GM12878 (cell line): ENCODE results near the gene SEC14L1. TPM values are rescaled to one million over a fixed set of nuclear protein-coding genes. Genes with fewer than 3 reads are reported as not detected.

Source experiments
- ATAC-seq: fragments of 200-7000 bp; cut with Tn5 transposase; 3 replicates; pipeline ENCODE4 v1.9.1; 2020; ENCODE audit warnings: mild to moderate bottlenecking, moderate library complexity
- BruUV-seq: library from RNA; stranded (reverse); fragments of 400-500 nt; replicated peaks from 2 replicates; lab custom pipeline; 2021; lab: Mats Ljungman, UMichigan
- CTCF ChIA-PET: fragments of 300-600 bp; sonication (Branson Sonifier 250); formaldehyde crosslinking; extraction: SDS; loops from one replicate; lab custom pipeline; 2021; ENCODE audit warnings: inconsistent platforms; lab: Yijun Ruan, JAX
- POLR2A ChIA-PET: fragments of 350-600 bp; formaldehyde crosslinking; extraction: SDS; loops from one replicate; lab custom pipeline; 2021; ENCODE audit warnings: inconsistent platforms; lab: Charles Lee
- RAD21 ChIA-PET: fragments of 300-600 bp; sonication (Branson Sonifier 250); formaldehyde crosslinking; loops from one replicate; lab custom pipeline; 2023; ENCODE audit warnings: antibody characterized with exemption; ENCODE audit not compliant: unreplicated experiment; lab: Charles Lee
- SMC1A ChIA-PET: fragments of 300-600 bp; sonication (Branson Sonifier 250); formaldehyde crosslinking; loops from one replicate; lab custom pipeline; 2023; ENCODE audit not compliant: unreplicated experiment, uncharacterized antibody; lab: Charles Lee
- DNase-seq: peaks from one replicate; pipeline ENCODE4 v3.0.0-alpha.2; 2011; ENCODE audit warnings: low read depth, low spot score
- FAIRE-seq: peaks from 3 replicates; lab custom pipeline; 2011; peaks lifted over from hg19 to GRCh38; lab: Jason Lieb, UNC
- H2AFZ ChIP-seq: 2 replicates; pipeline ENCODE4 v1.6.0; 2011; ENCODE audit warnings: low read depth, low read length, control low read depth; ENCODE audit not compliant: control insufficient read depth
- H3K27ac ChIP-seq: 2 replicates; pipeline ENCODE4 v1.5.1; 2011; ENCODE audit warnings: control low read depth; ENCODE audit not compliant: control insufficient read depth, insufficient read depth
- H3K27me3 ChIP-seq, 2 experiments: replicated peaks in 1 of 2; 2 replicates each; pipeline versions ENCODE4 v1.6.0 to v1.6.1; 2011; ENCODE audit warnings: low read length in 1 of 2; ENCODE audit not compliant: control insufficient read depth in 2 of 2, insufficient read depth in 2 of 2
- H3K36me3 ChIP-seq, 2 experiments: 2 replicates each; pipeline ENCODE4 v1.5.1; 2011; ENCODE audit warnings: low read length in 1 of 2; ENCODE audit not compliant: control insufficient read depth in 2 of 2, insufficient read depth in 2 of 2
- H3K4me1 ChIP-seq: 2 replicates; pipeline ENCODE4 v1.6.1; 2011; ENCODE audit warnings: mild to moderate bottlenecking, low read length, moderate library complexity, mixed read lengths; ENCODE audit not compliant: control insufficient read depth, insufficient read depth
- H3K4me2 ChIP-seq: 2 replicates; pipeline ENCODE4 v1.6.0; 2011; ENCODE audit warnings: control low read depth; ENCODE audit not compliant: control insufficient read depth, insufficient read depth
- H3K4me3 ChIP-seq: fragments of 200-600 bp; sonication (generic); 2 replicates; pipeline ENCODE4 v1.5.1; 2016
- H3K79me2 ChIP-seq: 2 replicates; pipeline ENCODE4 v1.6.0; 2011; ENCODE audit warnings: low read length; ENCODE audit not compliant: control insufficient read depth, insufficient read depth
- H3K9ac ChIP-seq: 2 replicates; pipeline ENCODE4 v1.8.0; 2011; ENCODE audit warnings: low read length, control low read depth, mixed read lengths; ENCODE audit not compliant: control insufficient read depth, insufficient read depth
- H3K9me3 ChIP-seq: replicated peaks from 3 replicates; pipeline ENCODE4 v1.5.1; 2011; ENCODE audit warnings: mild to moderate bottlenecking, low read length; ENCODE audit not compliant: control insufficient read depth, insufficient read depth
- H4K20me1 ChIP-seq: 2 replicates; pipeline ENCODE4 v1.6.0; 2011; ENCODE audit not compliant: control insufficient read depth, insufficient read depth
- ATF2 ChIP-seq: IDR thresholded peaks from 2 replicates; pipeline ENCODE4 v1.6.1; 2012; ENCODE audit warnings: low read length, inconsistent platforms
- ATF3 ChIP-seq: IDR thresholded peaks from 2 replicates; pipeline ENCODE4 v1.6.1; 2011; ENCODE audit warnings: low read depth, mild to moderate bottlenecking, low read length, moderate library complexity, borderline replicate concordance; ENCODE audit errors: extremely low read depth
- CBFB ChIP-seq: IDR thresholded peaks from 2 replicates; pipeline ENCODE4 v1.6.1; 2016; ENCODE audit warnings: antibody characterized with exemption, low read depth
- CHD4 ChIP-seq: fragments of 200-600 bp; sonication (generic); IDR thresholded peaks from 2 replicates; pipeline ENCODE4 v1.6.1; 2016; ENCODE audit warnings: mild to moderate bottlenecking
- ETV6 ChIP-seq, 2 experiments: fragments of 450-650 bp in 1 of 2; IDR thresholded peaks in 1 of 2; conservative IDR thresholded peaks in 1 of 2; 2 replicates each; pipeline ENCODE4 v1.6.1; 2014; ENCODE audit warnings: antibody characterized with exemption in 1 of 2, borderline replicate concordance in 1 of 2, low read depth in 1 of 2, mild to moderate bottlenecking in 1 of 2, moderate library complexity in 1 of 2
- FOXK2 ChIP-seq: fragments of 450-650 bp; IDR thresholded peaks from 2 replicates; pipeline ENCODE4 v1.6.1; 2017; ENCODE audit warnings: mild to moderate bottlenecking, moderate library complexity
- KAT2A ChIP-seq: conservative IDR thresholded peaks from 2 replicates; pipeline ENCODE4 v1.6.1; 2011; ENCODE audit warnings: low read depth, low read length; ENCODE audit not compliant: control insufficient read depth
- NFIC ChIP-seq: IDR thresholded peaks from 2 replicates; pipeline ENCODE4 v1.6.1; 2012; ENCODE audit warnings: low read depth, mild to moderate bottlenecking, inconsistent platforms, low read length, moderate library complexity
- POLR2AphosphoS2 ChIP-seq: IDR thresholded peaks from 2 replicates; pipeline ENCODE4 v1.6.1; 2011; ENCODE audit warnings: low read depth, mild to moderate bottlenecking, low read length, improper control_type of control experiment, moderate library complexity
- SIN3A ChIP-seq: IDR thresholded peaks from 2 replicates; pipeline ENCODE4 v1.6.1; 2012; ENCODE audit warnings: low read depth, low read length, improper control_type of control experiment
- SPI1 ChIP-seq: IDR thresholded peaks from 2 replicates; pipeline ENCODE4 v1.6.1; 2011; ENCODE audit warnings: low read depth, mild to moderate bottlenecking, low read length, moderate library complexity, borderline replicate concordance; ENCODE audit not compliant: insufficient read depth
- ZNF622 ChIP-seq: fragments of 450-650 bp; IDR thresholded peaks from 2 replicates; pipeline ENCODE4 v1.6.1; 2017; ENCODE audit warnings: mild to moderate bottlenecking, inconsistent platforms
- ZNF687 ChIP-seq: fragments of 450-650 bp; IDR thresholded peaks from 2 replicates; pipeline ENCODE4 v1.6.1; 2017; ENCODE audit warnings: mild to moderate bottlenecking, moderate library complexity
- WGBS: methylation state at CpG from one replicate; pipeline ENCODE4 v1.1.6; 2016; ENCODE audit warnings: low lambda C conversion rate; ENCODE audit not compliant: insufficient replicate concordance, insufficient coverage; ENCODE audit errors: missing lambda C conversion rate; 5-methylcytosine and 5-hydroxymethylcytosine counted together
- in situ Hi-C: fragments of 300-500 bp; cut with MboI; formaldehyde crosslinking; loops from 9 replicates; pipeline ENCODE4 v1.14.3; 2018; ENCODE audit warnings: mixed read lengths
- intact Hi-C: fragments of 100-400 bp; cut with micrococcal nuclease; formaldehyde crosslinking; loops from one replicate; pipeline ENCODE4 v1.14.2; 2022; ENCODE audit not compliant: unreplicated experiment
- polyA plus RNA-seq, 11 experiments: library from polyadenylated mRNA; depleted of rRNA in 4 of 11; unstranded in 6 of 11; stranded (reverse) in 5 of 11; fragments of >200 nt; fragmentation: Nextera tagmentation in 4 of 11; fragmentation: Illumina TruSeq in 1 of 11; extraction: Ambion mirVana in 4 of 11; extraction: Trizol in 1 of 11; gene quantifications; 1 replicate in 1 of 11; 2 replicates in 10 of 11; pipeline versions ENCODE4 v1.2.1 to v1.2.3, GENCODE V29; 2011 to 2016; ENCODE audit warnings: inconsistent platforms in 2 of 11, missing spikeins in 2 of 11, low read depth in 1 of 11
- total RNA-seq, 4 experiments: library from RNA; depleted of rRNA in 3 of 4; stranded (reverse); fragments of >200 nt in 3 of 4; fragmentation: Illumina TruSeq in 1 of 4; extraction: Trizol in 1 of 4; gene quantifications; 2 replicates each; pipeline versions ENCODE4 v1.2.1 to v1.2.3, GENCODE V29; 2013 to 2021
- TF ChIP-seq, protein P1 (sequence below): IDR thresholded peaks from 2 replicates; pipeline ENCODE4 v1.6.1; 2012; ENCODE audit warnings: low read depth, low read length, improper control_type of control experiment

SEC14L1 gene
- total and polyA plus RNA-seq, 10 of the 15 experiments (the other 5 are each of a cell fraction or from before 2014, with no cell fraction given), result 6.3 to 66.1 (median 33.5) TPM

GRCh38 chr17:77182205-77183172 lies 41.7 kb downstream of the SEC14L1 start (continued):
- no peak for TF ChIP-seq SIN3A
- no peak for TF ChIP-seq POLR2AphosphoS2
- peak in 1 of 2 experiments; percentile 89; a peak in 2 of 4 replicates for TF ChIP-seq ETV6 (conservative IDR thresholded peaks at IDR 0.05 in 1 of 2, IDR thresholded peaks at IDR 0.05 in 1 of 2; ENCODE audit: borderline replicate concordance in 1 of 2, low read depth in 1 of 2)
- TF ChIP-seq ATF2, result 0 out of 2 replicates have a peak, but pooled peaks have one; percentile 10
- no peak for TF ChIP-seq FOXK2
- TF ChIP-seq ZNF622, result no peak
- no peak for TF ChIP-seq CBFB
- no peak for TF ChIP-seq ATF3
- TF ChIP-seq, all 136 proteins: peak for 14

DNA sequence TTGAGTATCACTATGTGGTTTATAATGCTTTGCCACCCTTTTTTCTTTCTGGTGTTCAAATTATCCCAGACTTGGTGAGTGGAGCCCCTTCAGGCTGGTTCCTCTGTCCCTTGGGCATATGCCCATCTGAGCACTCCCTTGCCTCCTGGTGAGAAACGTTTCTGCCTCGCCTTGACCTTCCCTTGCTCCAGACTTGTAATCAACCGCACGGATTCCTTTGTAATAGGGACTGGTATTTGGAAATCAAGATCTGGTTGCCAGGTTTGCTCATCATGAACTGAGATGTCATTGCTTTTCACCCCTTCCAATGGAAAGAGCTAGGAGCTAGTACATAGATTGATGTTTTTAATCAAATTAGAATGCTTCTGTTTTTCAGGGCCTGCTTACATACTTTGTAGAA lies 43.7 kb downstream of the SEC14L1 start:
- Histone ChIP-seq H3K4me1 (peaks cover 64% of the 10 kb centered on the region), H3K27ac (no peak overlapping the region), H4K20me1 (peaks cover 3% of the 10 kb centered on the region; the same call in 1 of the 2 replicates), H3K79me2 (peaks cover 89% of the 10 kb centered on the region), H3K4me2 (no peak overlapping the region), H2AFZ (no peak overlapping the region), H3K27me3 (no peaks in the 10 kb centered on the region), H3K9me3 (no peaks in the 10 kb centered on the region), H3K36me3 (peaks cover 5 to 9% of the 10 kb centered on the region in 2 experiments; a peak in 3 of 4 replicates), H3K4me3 (no peak overlapping the region), H3K9ac (no peak overlapping the region)
- ChIA-PET SMC1A (interaction anchor here (1.3 kb wide), 1 partner anchor 13 kb away, joined by 3 read pairs; no protein-coding TSS in a partner anchor), POLR2A (no interaction called here), RAD21 (no interaction called here), CTCF (no interaction called here)
- no TSS peak for BruUV-seq
- FAIRE-seq (no peak), ATAC-seq (no peak), DNase-seq (no peak)
- in situ Hi-C loops, result no loop called here
- intact Hi-C loops, result no loop called here
- 74% methylated on average over 4 of the region's 4 CpGs for WGBS
- TF ChIP-seq SPI1 (no peak), KAT2A (no peak), ATF3 (no peak), NFIC (no peak), CHD4 (no peak), ZNF622 (no peak), ZNF687 (no peak)
- TF ChIP-seq, protein P1, sequence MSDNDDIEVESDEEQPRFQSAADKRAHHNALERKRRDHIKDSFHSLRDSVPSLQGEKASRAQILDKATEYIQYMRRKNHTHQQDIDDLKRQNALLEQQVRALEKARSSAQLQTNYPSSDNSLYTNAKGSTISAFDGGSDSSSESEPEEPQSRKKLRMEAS, result no peak
